Measurements from ENCODE around the gene TMEFF2. TPM values are rescaled to one million over a fixed set of nuclear protein-coding genes. Genes with fewer than 3 reads are reported as not detected.

The TMEFF2 gene
- total and polyA plus RNA-seq, 2 of the 8 experiments (the other 6 are each of a cell fraction or from before 2014, with no cell fraction given), result 0.91 to 3.7 TPM

DNA sequence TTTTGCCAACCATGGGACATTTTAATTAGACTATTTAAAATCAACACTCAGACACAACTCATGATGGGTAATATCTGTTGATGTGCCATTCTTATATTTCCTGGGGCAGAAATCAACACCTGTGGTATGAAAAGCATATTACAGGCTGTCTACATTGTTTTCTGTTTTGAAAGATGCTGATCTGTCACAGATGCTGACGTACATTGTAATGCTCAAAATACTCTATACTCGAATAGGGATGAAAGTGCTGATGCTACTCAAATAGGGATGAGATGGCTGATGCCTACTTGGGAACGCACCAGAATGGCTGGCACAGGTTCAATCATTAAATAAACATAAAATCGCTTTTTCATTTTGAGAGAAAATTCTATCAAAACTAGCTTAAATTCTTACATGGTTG lies 41.2 kb downstream of the TMEFF2 start:
- DNase-seq (ENCODE audit: low read depth in 1 of 2, low spot score in 2 of 2) (no peak), FAIRE-seq (no peak)
- no peak overlapping the region for H3K18ac ChIP-seq (ENCODE audit: extremely low read depth, low read length)
- H4K5ac ChIP-seq (ENCODE audit: insufficient read length, low read depth, low read length), result no peak overlapping the region
- no peaks in the 10 kb centered on the region for H3K4me1 ChIP-seq (replicated peaks in 1 of 4; ENCODE audit: control insufficient read depth in 3 of 4, insufficient read depth in 4 of 4, low read length in 3 of 4)
- WGBS, 2 experiments (ENCODE audit: extremely low coverage in 1 of 2, insufficient coverage in 1 of 2, insufficient read length in 1 of 2, insufficient replicate concordance in 2 of 2, low coverage in 1 of 2, low lambda C conversion rate in 2 of 2, missing lambda C conversion rate in 1 of 2), result 77% methylated on average over 4 of the region's 4 CpGs; no CpG with 5 or more reads in 1 of the 2 experiments
- no peak overlapping the region for H3K23ac ChIP-seq (ENCODE audit: insufficient read length)
- H3K14ac ChIP-seq (ENCODE audit: insufficient read length), result no peak overlapping the region
- H4K91ac ChIP-seq (replicated peaks; ENCODE audit: insufficient read length, low read length), result no peak overlapping the region
- CTCF ChIA-PET (ENCODE audit: partially characterized antibody), result interaction anchor here (1.9 to 10.9 kb wide), 3 partner anchors 9 to 341 kb away, joined by 6 to 171 read pairs (median 10); no protein-coding TSS in a partner anchor
- no peak overlapping the region for H2BK15ac ChIP-seq (ENCODE audit: low read length)
- H2BK120ac ChIP-seq (replicated peaks; ENCODE audit: low read depth, low read length), result no peak overlapping the region
- no peak overlapping the region for H3K4ac ChIP-seq (replicated peaks; ENCODE audit: insufficient read length, low read depth, low read length)
- no peak overlapping the region for H2AK5ac ChIP-seq (ENCODE audit: low read depth, low read length)
- POLR2A ChIA-PET (ENCODE audit: partially characterized antibody), result no interaction called here
- H3K4me3 ChIP-seq (ENCODE audit: extremely low read depth in 1 of 4, insufficient read depth in 2 of 4, low read depth in 3 of 4, low read length in 4 of 4), result no peak overlapping the region
- no peaks in the 10 kb centered on the region for H3K79me2 ChIP-seq (ENCODE audit: control insufficient read depth in 1 of 2, insufficient read depth in 2 of 2, low read length in 2 of 2)
- H4K20me1 ChIP-seq (replicated peaks in 1 of 2; ENCODE audit: control insufficient read depth in 1 of 2, insufficient read depth in 2 of 2, low read length in 2 of 2), result no peaks in the 10 kb centered on the region
- no peaks in the 10 kb centered on the region for H3K36me3 ChIP-seq (ENCODE audit: control insufficient read depth in 2 of 4, insufficient read depth in 4 of 4, low read length in 3 of 4)
- H3K27ac ChIP-seq (ENCODE audit: low read depth, low read length), result no peak overlapping the region
- H3K4me2 ChIP-seq (ENCODE audit: insufficient read depth in 1 of 2, low read depth in 2 of 2, low read length in 2 of 2), result no peak overlapping the region
- H3K56ac ChIP-seq (replicated peaks; ENCODE audit: insufficient read length, low read depth, low read length), result no peak overlapping the region
- H3K9me3 ChIP-seq (ENCODE audit: insufficient read depth in 2 of 2, low read depth in 1 of 2, low read length in 1 of 2), result no peaks in the 10 kb centered on the region
- no peaks in the 10 kb centered on the region for H3K79me1 ChIP-seq (ENCODE audit: low read depth, low read length)
- H2BK5ac ChIP-seq (ENCODE audit: low read depth, low read length), result no peak overlapping the region
- H2AFZ ChIP-seq (ENCODE audit: low read length), result no peak overlapping the region
- TF ChIP-seq TEAD4 (IDR thresholded peaks at IDR 0.05; ENCODE audit: low read depth, low read length) (no peak), POU5F1 (IDR thresholded peaks at IDR 0.05; ENCODE audit: low read depth, low read length) (no peak), GABPA (IDR thresholded peaks at IDR 0.05; ENCODE audit: borderline replicate concordance, insufficient read depth, low read length) (no peak), SUZ12 (IDR thresholded peaks at IDR 0.05; ENCODE audit: low read length) (no peak), ZNF274 (IDR thresholded peaks at IDR 0.05; ENCODE audit: borderline replicate concordance, extremely low read depth, low read length) (no peak), JUND (IDR thresholded peaks at IDR 0.05; ENCODE audit: low read length) (no peak), RAD21 (IDR thresholded peaks at IDR 0.05 in 1 of 2, conservative IDR thresholded peaks at IDR 0.05 in 1 of 2; ENCODE audit: low read depth in 2 of 2, low read length in 2 of 2) (no peak)
- TF ChIP-seq, protein P1, sequence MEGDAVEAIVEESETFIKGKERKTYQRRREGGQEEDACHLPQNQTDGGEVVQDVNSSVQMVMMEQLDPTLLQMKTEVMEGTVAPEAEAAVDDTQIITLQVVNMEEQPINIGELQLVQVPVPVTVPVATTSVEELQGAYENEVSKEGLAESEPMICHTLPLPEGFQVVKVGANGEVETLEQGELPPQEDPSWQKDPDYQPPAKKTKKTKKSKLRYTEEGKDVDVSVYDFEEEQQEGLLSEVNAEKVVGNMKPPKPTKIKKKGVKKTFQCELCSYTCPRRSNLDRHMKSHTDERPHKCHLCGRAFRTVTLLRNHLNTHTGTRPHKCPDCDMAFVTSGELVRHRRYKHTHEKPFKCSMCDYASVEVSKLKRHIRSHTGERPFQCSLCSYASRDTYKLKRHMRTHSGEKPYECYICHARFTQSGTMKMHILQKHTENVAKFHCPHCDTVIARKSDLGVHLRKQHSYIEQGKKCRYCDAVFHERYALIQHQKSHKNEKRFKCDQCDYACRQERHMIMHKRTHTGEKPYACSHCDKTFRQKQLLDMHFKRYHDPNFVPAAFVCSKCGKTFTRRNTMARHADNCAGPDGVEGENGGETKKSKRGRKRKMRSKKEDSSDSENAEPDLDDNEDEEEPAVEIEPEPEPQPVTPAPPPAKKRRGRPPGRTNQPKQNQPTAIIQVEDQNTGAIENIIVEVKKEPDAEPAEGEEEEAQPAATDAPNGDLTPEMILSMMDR (IDR thresholded peaks at IDR 0.05; ENCODE audit: control extremely low read depth in 1 of 3, insufficient read depth in 1 of 3, low read depth in 1 of 3, low read length in 3 of 3), result no peak
- TF ChIP-seq, protein P2, sequence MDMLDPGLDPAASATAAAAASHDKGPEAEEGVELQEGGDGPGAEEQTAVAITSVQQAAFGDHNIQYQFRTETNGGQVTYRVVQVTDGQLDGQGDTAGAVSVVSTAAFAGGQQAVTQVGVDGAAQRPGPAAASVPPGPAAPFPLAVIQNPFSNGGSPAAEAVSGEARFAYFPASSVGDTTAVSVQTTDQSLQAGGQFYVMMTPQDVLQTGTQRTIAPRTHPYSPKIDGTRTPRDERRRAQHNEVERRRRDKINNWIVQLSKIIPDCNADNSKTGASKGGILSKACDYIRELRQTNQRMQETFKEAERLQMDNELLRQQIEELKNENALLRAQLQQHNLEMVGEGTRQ (IDR thresholded peaks at IDR 0.05; ENCODE audit: low read length), result no peak
- no peaks in the 10 kb centered on the region for H3K27me3 ChIP-seq (replicated peaks in 1 of 4; ENCODE audit: control insufficient read depth in 3 of 4, extremely low read depth in 1 of 4, insufficient read depth in 3 of 4, low read length in 3 of 4)
- no peaks in the 10 kb centered on the region for H3K23me2 ChIP-seq (ENCODE audit: low read depth, low read length)
- H4K8ac ChIP-seq (ENCODE audit: extremely low read depth, insufficient read depth, low read length), result no peak overlapping the region
- no peak overlapping the region for H2BK20ac ChIP-seq (ENCODE audit: low read length)
- H3K9ac ChIP-seq (replicated peaks in 1 of 4; ENCODE audit: extremely low read depth in 1 of 4, low read depth in 3 of 4, low read length in 3 of 4), result no peak overlapping the region
- H2BK12ac ChIP-seq (ENCODE audit: low read depth, low read length), result no peak overlapping the region

Data from H1 (cell line).